ENCODE data around the gene PPP1R37. TPM values are rescaled to one million over a fixed set of nuclear protein-coding genes. Genes with fewer than 3 reads are reported as not detected.

The PPP1R37 gene
- total and polyA plus RNA-seq, 2 of the 8 experiments (the other 6 are each of a cell fraction or from before 2014, with no cell fraction given), result 14.6 to 25.7 TPM

DNA sequence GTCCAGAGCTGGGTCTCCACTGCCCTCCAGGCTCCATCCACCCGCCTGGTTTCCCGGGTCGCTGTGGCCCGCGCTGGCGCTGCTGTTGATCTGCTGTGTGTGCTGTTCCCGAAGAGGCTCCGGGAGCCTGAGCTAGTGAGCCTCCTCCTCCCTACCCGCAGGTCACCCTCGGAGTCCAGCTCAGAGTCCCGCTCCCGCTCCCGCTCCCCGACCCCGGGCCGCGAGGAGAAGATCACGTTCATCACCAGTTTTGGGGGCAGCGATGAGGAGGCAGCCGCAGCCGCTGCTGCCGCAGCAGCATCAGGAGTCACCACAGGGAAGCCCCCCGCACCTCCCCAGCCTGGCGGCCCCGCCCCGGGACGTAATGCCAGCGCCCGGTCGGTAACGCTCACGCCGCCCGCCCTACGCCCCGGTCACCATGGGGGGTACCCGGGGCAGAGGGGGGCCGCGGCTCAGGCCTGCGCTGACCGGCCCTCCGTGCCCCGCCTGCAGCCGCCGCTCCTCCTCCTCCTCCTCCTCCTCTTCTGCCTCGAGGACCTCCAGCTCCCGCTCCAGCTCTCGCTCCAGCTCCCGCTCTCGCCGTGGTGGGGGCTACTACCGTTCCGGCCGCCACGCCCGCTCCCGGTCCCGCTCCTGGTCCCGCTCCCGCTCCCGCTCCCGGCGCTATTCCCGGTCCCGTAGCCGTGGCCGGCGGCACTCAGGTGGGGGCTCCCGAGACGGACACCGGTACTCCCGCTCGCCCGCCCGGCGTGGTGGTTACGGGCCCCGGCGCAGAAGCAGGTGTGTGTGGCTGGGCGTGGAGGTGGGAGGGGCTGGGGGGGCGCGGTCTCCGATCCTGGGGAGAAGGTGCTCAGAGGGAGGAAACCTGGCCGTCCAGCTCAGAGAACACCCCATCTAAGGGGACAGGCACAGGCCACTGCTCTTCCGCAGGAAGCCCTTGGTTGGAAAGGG is 28.9 kb upstream of the PPP1R37 start (continued):
- TF ChIP-seq, protein P1, sequence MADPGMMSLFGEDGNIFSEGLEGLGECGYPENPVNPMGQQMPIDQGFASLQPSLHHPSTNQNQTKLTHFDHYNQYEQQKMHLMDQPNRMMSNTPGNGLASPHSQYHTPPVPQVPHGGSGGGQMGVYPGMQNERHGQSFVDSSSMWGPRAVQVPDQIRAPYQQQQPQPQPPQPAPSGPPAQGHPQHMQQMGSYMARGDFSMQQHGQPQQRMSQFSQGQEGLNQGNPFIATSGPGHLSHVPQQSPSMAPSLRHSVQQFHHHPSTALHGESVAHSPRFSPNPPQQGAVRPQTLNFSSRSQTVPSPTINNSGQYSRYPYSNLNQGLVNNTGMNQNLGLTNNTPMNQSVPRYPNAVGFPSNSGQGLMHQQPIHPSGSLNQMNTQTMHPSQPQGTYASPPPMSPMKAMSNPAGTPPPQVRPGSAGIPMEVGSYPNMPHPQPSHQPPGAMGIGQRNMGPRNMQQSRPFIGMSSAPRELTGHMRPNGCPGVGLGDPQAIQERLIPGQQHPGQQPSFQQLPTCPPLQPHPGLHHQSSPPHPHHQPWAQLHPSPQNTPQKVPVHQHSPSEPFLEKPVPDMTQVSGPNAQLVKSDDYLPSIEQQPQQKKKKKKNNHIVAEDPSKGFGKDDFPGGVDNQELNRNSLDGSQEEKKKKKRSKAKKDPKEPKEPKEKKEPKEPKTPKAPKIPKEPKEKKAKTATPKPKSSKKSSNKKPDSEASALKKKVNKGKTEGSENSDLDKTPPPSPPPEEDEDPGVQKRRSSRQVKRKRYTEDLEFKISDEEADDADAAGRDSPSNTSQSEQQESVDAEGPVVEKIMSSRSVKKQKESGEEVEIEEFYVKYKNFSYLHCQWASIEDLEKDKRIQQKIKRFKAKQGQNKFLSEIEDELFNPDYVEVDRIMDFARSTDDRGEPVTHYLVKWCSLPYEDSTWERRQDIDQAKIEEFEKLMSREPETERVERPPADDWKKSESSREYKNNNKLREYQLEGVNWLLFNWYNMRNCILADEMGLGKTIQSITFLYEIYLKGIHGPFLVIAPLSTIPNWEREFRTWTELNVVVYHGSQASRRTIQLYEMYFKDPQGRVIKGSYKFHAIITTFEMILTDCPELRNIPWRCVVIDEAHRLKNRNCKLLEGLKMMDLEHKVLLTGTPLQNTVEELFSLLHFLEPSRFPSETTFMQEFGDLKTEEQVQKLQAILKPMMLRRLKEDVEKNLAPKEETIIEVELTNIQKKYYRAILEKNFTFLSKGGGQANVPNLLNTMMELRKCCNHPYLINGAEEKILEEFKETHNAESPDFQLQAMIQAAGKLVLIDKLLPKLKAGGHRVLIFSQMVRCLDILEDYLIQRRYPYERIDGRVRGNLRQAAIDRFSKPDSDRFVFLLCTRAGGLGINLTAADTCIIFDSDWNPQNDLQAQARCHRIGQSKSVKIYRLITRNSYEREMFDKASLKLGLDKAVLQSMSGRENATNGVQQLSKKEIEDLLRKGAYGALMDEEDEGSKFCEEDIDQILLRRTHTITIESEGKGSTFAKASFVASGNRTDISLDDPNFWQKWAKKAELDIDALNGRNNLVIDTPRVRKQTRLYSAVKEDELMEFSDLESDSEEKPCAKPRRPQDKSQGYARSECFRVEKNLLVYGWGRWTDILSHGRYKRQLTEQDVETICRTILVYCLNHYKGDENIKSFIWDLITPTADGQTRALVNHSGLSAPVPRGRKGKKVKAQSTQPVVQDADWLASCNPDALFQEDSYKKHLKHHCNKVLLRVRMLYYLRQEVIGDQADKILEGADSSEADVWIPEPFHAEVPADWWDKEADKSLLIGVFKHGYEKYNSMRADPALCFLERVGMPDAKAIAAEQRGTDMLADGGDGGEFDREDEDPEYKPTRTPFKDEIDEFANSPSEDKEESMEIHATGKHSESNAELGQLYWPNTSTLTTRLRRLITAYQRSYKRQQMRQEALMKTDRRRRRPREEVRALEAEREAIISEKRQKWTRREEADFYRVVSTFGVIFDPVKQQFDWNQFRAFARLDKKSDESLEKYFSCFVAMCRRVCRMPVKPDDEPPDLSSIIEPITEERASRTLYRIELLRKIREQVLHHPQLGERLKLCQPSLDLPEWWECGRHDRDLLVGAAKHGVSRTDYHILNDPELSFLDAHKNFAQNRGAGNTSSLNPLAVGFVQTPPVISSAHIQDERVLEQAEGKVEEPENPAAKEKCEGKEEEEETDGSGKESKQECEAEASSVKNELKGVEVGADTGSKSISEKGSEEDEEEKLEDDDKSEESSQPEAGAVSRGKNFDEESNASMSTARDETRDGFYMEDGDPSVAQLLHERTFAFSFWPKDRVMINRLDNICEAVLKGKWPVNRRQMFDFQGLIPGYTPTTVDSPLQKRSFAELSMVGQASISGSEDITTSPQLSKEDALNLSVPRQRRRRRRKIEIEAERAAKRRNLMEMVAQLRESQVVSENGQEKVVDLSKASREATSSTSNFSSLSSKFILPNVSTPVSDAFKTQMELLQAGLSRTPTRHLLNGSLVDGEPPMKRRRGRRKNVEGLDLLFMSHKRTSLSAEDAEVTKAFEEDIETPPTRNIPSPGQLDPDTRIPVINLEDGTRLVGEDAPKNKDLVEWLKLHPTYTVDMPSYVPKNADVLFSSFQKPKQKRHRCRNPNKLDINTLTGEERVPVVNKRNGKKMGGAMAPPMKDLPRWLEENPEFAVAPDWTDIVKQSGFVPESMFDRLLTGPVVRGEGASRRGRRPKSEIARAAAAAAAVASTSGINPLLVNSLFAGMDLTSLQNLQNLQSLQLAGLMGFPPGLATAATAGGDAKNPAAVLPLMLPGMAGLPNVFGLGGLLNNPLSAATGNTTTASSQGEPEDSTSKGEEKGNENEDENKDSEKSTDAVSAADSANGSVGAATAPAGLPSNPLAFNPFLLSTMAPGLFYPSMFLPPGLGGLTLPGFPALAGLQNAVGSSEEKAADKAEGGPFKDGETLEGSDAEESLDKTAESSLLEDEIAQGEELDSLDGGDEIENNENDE (IDR thresholded peaks at IDR 0.05; ENCODE audit: insufficient replicate concordance, low read length), result no peak
- TF ChIP-seq BCL11A (IDR thresholded peaks at IDR 0.05; ENCODE audit: low read depth in 2 of 2, low read length in 2 of 2) (no peak), SIN3A (conservative IDR thresholded peaks at IDR 0.05 in 1 of 2, IDR thresholded peaks at IDR 0.05 in 1 of 2; ENCODE audit: low read depth in 1 of 2, low read length in 2 of 2) (no peak), TEAD4 (IDR thresholded peaks at IDR 0.05; ENCODE audit: low read depth, low read length) (no peak)
